ENCODE results near the gene TNIK.
A peak's percentile ranks its signal among the peaks of the same experiment; 100 is the strongest.

The TNIK gene

GRCh38 chr3:171194965-171195364 lies 265.2 kb downstream of the TNIK start:
- DNase-seq (ENCODE audit: extremely low read depth, low read depth), result no peak
- TF ChIP-seq CTCF (IDR thresholded peaks at IDR 0.05; ENCODE audit: low read depth, low read length), result no peak

GRCh38 chr3:171193693-171194092 lies 266.5 kb downstream of the TNIK start:
- TF ChIP-seq CTCF (IDR thresholded peaks at IDR 0.05; ENCODE audit: low read depth, low read length), result no peak
- DNase-seq (ENCODE audit: extremely low read depth, low read depth), result no peak

- peak; percentile 47 for DNase-seq (ENCODE audit: extremely low read depth, low read depth)
- TF ChIP-seq CTCF (IDR thresholded peaks at IDR 0.05; ENCODE audit: low read depth, low read length), result no peak
Measured at GRCh38 chr3:171192176-171192854, 267.9 kb downstream of the TNIK start.

- DNase-seq (ENCODE audit: extremely low read depth, low read depth), result no peak
- no peak for TF ChIP-seq CTCF (IDR thresholded peaks at IDR 0.05; ENCODE audit: low read depth, low read length)
Measured at GRCh38 chr3:171190668-171191067, 269.5 kb downstream of the TNIK start.

- no peak for DNase-seq (ENCODE audit: extremely low read depth, low read depth)
- TF ChIP-seq CTCF (IDR thresholded peaks at IDR 0.05; ENCODE audit: low read depth, low read length), result no peak
Measured at GRCh38 chr3:171189394-171190080, 270.7 kb downstream of the TNIK start.

- DNase-seq (ENCODE audit: extremely low read depth, low read depth), result no peak
- TF ChIP-seq CTCF (IDR thresholded peaks at IDR 0.05; ENCODE audit: low read depth, low read length), result peak; percentile 62
Measured at GRCh38 chr3:171187706-171188290, 272.4 kb downstream of the TNIK start.

All from AG09319 (cell line).